Measurements from ENCODE around the gene LCOR.

DNA sequence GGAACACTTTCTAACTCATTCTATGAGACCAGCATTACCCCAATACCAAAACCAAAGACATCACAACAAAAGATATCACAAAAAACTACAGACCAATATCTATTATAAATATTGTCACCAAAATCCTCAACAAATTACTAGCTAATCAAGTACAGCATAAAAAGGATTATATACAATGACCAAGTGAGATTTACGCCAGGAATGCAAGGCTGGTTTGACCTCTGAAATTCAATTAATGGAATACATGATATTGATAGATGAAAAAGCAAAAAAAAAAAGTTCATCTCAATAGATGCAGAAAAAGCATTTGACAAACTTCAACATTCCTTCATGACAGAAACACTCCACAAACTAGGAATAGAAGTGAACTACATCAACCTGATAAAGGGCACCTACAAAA is 175.3 kb downstream of the LCOR start:
- TF ChIP-seq, protein P1, sequence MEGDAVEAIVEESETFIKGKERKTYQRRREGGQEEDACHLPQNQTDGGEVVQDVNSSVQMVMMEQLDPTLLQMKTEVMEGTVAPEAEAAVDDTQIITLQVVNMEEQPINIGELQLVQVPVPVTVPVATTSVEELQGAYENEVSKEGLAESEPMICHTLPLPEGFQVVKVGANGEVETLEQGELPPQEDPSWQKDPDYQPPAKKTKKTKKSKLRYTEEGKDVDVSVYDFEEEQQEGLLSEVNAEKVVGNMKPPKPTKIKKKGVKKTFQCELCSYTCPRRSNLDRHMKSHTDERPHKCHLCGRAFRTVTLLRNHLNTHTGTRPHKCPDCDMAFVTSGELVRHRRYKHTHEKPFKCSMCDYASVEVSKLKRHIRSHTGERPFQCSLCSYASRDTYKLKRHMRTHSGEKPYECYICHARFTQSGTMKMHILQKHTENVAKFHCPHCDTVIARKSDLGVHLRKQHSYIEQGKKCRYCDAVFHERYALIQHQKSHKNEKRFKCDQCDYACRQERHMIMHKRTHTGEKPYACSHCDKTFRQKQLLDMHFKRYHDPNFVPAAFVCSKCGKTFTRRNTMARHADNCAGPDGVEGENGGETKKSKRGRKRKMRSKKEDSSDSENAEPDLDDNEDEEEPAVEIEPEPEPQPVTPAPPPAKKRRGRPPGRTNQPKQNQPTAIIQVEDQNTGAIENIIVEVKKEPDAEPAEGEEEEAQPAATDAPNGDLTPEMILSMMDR (IDR thresholded peaks at IDR 0.05; ENCODE audit: low read length): no peak
- TF ChIP-seq EZH2 (optimal IDR thresholded peaks at IDR 0.05; ENCODE audit: low read depth, low read length) (no peak), EZH2phosphoT487 (IDR thresholded peaks at IDR 0.05; ENCODE audit: low read length) (no peak)
